GM18858 (cell line): ENCODE measurements around the gene IL3.
"Not testable (repeated sequence)": the region's sequence is repeated elsewhere in the genome, so short reads cannot be mapped to it uniquely, and the experiment has no call there.

Experiments used
- ATAC-seq: cut with Tn5 transposase; IDR thresholded peaks from one replicate; pipeline ENCODE4 v1.9.1; 2021; ENCODE audit not compliant: unreplicated experiment

The IL3 gene

DNA sequence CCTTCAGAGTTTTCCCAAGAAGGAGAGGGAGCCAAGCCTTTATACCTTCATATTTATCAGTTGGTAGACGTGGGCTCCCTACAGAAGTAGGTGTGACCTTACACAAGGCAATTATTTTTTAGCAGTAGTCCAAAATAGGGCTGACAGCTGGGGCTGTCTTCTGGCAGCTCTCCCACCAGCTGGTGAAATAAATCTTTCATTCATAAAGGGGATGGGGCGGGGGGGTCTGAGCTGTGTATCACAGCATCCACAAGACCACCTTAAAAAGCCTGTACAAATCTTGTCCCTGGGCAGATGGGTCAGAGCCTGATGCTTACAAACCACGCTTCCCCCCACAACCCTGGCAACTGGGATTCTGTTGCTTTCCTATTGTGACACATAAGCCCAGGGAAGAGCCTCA lies 32.8 kb downstream of the IL3 start:
- ATAC-seq: no peak

DNA sequence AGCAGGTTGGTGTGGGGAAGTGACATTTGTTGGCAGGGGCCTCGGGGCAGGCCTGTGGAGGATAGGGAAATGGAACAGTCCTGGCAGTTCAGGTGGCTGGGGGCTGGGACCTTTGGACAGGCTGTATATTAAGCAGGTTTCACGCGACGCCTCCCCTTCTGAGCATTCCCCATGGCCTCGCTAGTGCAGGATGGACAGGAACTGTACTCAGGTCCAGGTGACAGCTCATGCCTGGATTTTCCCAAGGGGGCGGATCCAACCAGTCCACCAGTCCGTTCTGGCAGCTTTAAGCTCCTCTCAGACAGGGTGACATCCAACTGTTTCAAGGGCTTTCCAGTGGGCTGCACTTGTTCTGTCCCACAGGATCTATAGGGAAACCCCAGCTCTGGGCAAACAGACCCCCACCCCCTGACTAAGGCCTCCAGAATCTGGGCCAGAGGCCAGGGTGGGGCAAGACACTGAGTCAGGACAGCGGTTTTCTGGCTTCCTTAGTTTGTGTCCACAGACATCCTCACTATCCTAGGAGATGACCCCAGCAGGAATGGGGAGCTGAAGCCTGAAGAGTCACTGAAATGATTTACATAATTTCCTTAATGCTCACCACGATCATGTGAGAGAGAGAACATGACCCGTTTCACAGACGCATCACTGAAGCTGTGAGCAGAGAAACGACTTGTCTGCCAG lies 34.1 kb downstream of the IL3 start:
- ATAC-seq: no peak

DNA sequence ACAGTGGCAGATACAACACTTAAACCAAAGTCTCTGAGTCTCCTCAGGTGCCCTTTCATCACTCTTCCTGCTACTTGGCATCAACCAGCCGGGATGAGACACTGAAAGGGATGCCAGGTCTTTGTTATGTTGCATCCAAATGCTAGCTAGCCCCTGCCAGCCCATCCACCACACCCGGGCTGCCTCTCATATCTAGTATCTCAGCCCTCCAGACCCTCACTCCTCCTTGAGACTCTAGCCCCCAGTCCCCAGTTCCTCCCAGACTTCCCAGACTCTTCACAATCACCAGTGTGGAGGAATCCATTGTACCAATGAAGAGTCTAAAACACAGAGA lies 34.6 kb downstream of the IL3 start:
- ATAC-seq: no peak

DNA sequence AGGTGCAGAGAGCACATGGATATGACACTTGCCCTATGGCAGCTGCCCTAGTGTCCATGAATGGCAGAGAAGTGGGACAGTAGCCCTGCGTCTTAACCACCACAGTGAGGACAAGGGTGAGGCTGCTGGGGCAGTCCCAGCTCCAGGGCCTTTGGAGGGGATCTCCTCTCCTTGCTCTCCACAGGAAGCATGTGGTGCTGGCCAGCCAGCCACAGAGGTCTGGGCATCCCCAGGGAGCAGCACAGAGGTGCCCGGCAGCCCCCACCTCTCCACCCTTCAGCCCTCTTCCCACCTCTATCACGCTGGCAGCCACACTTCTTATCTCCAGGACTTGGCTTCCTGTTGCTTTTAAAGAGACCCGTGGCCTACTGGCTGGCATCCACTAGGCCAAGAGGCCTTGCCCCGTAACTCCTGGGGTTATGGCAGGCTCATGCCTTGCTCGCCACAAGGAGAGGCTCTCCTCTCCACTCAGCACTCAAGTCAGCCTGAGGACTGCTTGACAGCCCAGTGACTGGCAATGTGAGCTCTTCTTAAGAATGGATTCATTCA lies 35.0 kb downstream of the IL3 start:
- ATAC-seq: no peak

DNA sequence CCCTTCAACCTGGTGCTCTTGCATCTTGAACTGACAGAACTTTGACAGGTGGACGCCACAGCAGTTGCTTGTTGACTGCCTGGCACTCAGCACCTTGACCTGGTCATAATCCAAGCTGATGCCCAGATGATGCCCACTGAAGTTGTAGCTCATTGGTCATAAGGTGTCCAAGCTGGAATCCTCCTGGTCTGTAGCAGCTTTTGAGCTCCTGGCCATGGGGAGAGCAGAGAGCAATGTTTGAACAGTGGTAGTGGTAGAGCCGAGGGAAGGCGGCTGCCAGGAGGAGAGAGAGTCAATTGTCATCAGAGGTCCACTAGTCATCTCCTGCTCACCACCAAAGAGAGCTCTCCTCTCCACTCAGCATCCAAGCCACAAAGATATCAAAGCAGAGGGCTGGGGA lies 36.4 kb downstream of the IL3 start:
- ATAC-seq: no peak

DNA sequence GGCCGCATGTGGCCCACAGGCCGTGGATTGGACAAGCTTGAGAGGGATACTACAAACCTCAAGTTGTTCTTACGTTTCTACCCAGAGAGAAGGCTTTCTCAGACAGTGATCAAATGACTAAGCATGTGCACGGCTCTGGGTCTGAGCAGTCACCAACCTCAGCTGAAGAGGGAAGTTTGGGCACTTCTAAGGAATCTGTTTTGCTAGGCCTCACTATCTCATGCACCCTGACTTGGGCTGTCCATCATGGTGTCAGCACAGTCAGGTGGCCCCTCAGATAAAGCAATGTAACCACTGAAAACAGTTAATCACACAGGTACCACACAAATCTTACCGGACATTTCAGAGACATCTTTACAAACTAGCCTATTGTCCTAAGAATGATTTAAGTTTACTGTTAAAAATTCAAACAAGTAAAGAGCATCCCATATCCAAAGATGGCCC lies 37.7 kb downstream of the IL3 start:
- peak; percentile 26 for ATAC-seq

DNA sequence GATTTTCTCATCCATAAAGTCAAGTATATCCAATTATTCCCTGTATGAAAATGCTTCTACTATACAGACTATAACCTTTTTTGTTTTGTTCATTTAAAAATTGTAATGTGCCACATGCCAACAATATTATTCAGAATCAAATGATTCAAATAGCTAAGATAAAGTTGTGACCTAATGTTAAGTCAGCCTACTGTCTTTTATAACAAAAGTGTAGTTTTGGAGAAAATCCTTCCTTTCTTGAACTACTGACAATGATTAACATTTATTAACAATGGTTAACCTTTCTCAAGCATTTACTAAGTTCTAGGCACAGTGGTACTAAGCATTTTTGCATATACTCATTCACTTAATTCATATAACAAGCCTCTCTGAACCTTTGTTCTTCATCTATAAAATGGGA lies 38.2 kb downstream of the IL3 start:
- no peak for ATAC-seq

DNA sequence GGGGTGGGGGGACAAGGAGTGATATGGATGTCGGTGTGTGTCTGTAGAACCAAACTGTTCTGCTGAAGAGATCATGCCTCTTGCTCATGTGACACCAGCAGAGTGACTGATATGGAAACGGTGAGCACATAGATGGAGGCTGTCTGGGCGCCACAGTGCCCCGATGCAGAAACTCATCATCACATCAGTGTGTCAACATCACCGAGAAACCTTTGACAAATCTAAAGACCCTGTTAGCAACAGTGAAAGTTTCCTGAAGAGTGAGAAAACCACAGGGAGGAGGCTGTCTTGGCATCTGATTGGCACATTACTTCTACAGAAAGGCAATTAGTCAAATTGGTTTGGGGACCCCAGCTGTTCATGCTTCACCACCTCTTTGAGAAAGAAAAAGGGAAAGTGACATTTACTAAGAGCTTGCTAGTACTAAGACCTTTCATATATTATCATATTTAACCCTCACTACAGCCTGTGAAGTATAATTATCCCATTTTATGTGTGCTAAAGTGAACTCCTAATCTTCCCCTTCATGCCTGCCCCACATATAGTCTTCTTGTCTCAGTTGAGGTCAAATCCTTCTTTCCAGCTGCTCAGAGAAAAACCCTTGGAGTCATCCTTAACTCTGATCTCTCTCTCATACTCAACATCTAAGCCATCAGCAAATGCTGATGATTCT lies 38.8 kb downstream of the IL3 start:
- ATAC-seq: peak; percentile 45

DNA sequence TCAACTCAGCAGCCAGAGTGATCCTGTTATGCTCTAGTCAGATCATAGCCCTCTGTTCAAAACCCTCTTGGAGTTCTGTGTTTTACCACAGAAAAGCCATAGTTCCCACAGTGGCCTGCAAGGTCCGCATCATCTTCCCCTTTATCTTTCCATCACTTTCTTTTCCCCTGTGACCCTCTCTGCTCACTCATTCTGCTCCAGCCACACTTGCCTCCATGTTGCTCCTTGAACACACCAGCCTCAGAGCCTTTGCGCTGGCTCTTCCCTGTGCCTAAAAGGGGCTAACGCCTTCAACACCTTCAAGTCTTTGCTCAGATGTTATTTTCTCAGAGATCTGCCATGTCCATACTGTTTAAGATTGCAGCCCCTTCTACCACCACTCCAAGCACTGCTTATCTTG lies 39.5 kb downstream of the IL3 start:
- ATAC-seq: no peak

DNA sequence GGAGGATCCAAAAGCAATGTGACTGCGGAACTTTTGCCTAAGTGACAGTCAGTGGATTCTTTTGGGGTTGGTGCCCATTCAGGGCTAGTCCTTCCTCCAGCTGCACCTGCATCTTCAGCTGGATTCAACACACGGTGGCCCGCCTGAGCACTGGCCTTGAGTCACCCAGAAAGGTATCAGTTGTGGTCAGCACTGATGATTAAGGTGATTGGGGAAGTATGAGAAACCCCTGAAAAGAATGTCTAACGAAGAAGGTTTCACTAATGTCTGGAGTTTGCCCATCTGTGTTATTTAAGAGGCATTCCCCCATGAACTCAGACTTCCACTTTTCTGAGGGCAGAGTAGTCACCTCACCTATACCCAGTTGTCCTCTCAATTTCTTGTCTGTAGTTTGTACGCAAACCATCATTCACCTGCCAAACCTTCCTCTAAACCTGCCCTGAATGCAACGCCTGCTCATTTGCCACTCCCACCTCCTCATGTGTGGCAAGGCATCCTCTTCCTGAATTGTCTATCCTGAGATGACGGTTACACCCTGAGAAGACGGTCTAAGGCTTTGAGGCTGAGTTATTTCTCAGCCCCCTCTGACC lies 40.3 kb downstream of the IL3 start:
- peak; percentile 20 for ATAC-seq

DNA sequence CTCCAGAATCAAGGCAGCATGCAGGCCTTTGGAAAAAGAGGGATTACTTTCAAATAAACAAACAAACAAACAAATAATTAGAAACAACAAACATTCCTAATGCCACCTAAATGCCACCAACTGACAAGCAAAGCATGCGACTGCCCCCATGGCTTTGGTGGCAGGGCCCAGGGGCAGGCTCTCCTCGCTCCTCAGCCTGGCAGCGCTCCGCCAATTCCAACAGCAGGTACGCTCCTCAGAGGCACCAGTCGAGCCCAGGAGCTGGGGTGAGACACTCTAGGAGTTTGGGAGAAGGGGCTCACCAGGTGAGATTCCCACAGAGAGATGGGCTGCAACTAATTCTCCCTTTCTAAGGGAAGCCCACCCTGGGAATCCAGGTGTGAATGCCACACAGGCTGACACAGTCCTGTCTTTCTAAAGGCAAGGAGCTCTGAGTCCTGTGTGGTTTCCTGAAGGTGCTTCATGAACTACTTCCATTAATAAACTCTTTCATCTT lies 41.0 kb downstream of the IL3 start:
- no peak for ATAC-seq

DNA sequence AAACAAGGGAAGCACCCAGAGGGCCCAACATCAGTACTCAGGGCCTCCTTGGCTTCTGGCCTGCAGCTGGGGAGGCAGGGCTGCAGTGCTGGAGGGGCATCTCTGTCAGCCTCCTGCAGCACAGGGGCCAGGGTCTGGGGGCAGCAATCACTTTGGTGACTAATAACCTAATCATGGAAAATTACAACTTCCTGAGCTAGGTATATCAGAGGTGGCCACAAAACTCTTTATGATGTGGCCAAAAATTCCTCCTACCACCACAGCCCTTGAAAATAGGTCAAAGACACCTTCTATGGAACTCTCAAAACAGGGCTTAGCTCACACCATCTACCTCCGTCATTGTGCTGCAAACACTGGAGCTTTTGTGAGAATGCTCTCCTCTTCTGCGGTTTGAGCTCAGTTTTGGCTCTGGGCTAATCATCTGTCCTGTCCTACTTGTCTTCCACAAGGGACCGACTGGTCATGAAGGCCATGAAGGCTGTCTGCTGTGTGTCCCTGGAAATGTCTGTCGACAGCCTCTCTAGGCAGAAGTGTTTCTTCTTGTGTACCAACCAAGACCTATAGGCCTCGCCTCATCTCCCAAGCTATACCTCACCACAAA lies 41.7 kb downstream of the IL3 start:
- ATAC-seq: no peak

DNA sequence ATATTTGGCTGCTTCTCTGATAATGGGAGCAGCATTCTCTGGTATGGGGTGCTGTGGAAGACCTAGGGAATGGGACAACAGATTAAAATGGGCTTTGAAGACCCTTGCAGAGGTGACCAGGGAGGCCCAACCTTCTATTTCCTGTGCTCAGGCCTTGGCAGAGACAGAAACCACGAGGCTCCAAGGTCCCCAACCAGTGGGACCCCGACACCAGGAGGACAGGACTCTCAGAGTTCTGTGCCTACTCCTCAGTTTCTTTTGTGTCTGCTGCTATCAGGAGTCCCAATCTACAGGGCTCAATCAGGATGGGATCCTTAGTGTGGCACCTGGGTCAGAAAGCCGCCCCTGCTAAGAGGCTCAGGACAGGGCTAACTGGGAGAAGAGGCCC lies 42.5 kb downstream of the IL3 start:
- ATAC-seq: no peak

DNA sequence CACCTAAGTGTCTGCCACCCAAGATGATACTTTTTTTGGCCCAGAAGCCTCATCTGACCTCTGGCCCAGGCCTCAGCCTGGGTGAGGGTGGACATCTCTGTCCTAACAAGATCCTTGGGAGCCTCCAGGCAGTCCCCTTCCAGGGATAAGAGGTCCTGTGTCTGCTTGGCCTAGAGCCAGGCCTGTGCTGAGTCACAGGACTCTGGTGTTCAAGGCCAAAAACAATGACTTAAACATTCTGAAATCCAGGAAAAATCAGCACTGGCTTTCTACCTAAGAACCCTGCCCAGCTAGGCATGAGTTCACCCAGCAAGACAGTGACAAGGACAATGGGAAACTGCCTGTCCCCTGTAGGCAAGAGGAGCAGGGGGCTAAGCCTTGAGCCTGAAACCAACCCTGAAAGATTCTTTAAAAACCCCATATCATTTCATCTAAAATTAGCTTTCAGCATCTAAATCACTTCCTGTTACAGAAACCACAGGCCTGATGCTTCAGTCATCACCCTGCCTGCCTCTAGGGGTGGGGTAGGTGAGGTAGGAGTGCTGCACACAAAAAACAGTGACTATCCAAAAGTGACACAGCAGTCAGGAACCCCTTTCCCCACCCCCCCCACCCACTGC lies 43.0 kb downstream of the IL3 start:
- peak; percentile 68 for ATAC-seq

DNA sequence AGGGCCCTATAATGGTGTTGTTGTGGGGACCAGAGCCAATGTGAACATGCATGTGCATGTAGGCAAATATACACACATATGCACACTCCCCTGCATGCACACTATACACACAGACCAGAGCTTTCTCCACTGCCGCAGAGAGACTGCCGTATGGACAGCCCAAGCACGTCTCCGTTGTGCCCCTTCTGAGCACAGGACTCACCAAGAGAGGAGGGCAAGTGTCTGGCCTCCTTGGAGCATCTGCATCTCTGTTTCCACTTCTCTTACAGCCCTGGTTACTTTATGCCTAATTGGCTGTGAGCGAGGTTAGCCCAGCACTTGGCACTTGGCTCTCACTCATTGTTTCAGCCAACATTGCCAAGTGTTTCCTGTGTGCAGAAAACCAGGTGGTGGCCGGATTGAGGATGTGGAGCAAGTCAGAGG lies 43.5 kb downstream of the IL3 start:
- peak; percentile 1 for ATAC-seq

DNA sequence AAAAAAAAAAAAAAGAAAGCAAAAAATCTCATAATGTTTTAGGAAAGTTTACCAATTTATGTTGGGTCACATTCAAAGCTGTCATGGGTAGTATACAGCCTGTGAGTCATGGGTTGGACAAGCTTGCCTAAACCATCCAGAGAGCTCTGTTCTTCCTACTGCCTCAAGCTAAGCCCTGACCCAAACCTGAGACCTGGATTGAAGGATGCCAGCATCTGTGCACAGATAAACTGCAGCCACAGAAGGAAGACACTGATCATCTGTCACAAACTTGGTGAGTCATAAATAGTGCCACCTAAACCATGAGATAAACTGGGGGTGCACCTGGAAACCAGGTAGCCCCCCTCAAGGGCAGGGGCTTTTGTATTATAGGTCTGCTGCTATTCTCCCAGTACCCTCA lies 44.1 kb downstream of the IL3 start:
- no peak for ATAC-seq

DNA sequence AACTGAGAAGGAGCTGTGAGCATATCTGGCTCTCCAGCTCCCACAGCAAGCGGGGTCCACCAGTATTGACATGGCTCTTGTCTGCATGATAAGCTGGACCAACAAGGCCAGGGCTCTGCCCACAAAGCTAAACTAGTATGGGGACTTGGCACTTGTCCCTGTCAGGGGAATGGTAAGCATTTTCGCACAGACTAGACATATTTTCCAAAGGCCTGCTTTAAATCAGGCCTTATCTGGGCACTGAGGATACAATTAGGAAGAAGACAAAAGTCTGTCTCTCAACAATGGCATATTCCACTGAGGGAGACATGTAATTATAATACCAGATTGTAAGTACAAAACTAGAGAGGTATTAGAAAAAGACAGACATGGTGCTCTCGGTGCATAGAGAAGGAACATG lies 45.2 kb downstream of the IL3 start:
- ATAC-seq: no peak

DNA sequence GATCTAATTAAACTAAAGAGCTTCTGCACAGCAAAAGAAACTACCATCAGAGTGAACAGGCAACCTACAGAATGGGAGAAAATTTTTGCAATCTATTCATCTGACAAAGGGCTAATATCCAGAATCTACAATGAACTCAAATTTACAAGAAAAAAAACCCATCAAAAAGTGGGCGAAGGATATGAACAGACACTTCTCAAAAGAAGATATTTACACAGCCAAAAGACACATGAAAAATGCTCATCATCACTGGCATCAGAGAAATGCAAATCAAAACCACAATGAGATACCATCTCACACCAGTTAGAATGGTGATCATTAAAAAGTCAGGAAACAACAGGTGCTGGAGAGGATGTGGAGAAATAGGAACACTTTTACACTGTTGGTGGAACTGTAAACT lies 48.0 kb downstream of the IL3 start:
- ATAC-seq: not testable (repeated sequence)

DNA sequence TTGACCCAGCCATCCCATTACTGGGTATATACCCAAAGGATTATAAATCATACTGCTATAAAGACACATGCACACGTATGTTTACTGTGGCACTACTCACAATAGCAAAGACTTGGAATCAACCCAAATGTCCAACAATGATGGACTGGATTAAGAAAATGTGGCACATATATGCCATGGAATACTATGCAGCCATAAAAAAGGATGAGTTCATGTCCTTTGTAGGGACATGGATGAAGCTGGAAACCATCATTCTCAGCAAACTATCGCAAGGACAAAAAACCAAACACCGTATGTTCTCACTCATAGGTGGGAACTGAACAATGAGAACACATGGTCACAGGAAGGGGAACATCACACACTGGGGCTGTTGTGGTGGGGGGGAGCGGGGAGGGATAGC lies 48.5 kb downstream of the IL3 start:
- not testable (repeated sequence) for ATAC-seq

DNA sequence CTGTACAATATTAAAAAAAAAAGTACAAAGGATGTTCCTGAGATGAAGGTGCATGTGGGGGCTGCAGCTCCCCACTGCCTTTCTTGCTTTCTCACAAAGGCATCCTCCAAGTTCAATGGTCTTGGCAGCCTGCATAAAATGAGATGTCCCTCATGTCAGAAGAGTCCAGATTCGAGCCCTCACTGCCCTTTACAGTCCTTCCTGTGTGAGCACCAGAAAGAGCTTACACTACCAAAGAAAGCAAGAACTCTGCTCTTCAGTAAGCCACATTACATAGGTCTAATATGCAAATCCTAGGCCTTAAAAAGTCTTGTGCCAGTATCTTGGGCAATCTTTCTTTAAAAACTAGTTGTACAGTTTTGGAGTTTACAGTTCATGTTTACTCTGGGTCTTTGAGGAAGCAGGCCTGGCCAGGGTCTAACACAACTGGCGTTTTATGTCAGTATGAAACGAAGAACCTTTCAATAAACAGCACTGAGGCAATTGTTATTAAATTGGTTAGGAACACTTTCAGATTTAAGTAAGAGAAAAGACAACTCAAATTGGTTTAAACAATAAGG lies 49.1 kb downstream of the IL3 start:
- ATAC-seq: no peak

DNA sequence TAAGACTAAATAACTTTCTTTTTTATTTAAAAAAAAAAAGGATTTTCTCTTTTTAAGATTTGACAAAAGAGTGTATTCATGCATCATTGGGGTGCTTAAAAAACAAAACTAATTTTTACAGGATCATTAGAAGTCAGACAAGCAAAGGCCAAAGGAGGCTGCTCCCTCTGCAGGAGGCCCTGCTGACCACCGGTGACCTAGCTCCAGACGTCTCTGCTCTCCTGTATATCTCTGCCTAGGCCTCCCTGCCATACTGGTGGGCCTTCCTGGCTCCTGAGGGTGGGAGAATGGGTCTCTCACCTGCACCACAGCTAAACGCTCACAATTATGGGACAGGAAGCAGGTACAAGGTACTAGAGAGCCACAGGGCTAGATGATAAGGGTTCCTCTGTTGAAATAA lies 49.7 kb downstream of the IL3 start:
- no peak for ATAC-seq
